Stimulated activated CD4-positive, alpha-beta T cell treated with anti-CD3 and anti-CD28 coated beads, Interleukin-1b, Interleukin-23, amount 100 ng/mL, for 4 hours (primary cell): ENCODE measurements around the gene AJUBA.
"Not testable (repeated sequence)": the region's sequence is repeated elsewhere in the genome, so short reads cannot be mapped to it uniquely, and the experiment has no call there.

ENCODE experiments used
- DNase-seq, 2 donors: peaks; one replicate each; pipeline ENCODE4 v3.0.0-alpha.2; 2020; ENCODE audit warnings: low read depth in 2 of 2

AJUBA gene

DNA sequence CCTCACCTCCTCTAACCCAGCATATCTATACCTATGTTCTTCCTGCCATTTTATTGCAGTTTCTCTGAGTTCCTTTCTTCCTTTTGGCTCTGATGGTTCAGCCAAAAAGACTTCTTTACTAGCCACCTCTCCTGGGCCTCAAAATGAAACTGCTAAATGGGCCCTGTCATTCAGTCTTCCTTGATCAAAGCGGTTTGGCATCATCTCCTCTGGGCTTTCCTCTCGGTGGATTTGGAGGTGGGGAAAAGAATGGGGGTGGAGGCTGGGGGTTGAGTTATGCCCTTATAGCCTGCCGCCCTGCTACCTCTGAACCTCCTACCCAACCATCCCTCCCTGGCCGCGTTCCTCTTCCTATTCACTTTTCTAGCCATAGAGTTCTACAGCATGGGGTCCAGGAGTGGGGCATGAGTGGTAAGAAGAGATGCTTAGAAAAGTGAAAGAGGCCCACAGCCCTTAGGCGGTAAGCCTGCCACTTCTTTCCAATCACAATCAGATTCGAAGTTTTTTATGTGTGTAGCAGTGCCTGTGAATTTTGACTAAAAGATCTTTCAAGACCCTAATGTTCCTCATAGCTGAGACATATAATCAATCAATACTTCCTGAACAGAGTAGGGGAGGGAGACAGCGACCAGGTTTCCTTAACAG lies 2.5 kb downstream of the AJUBA start:
- DNase-seq: no peak

GRCh38 chr14:22978981-22979671 lies 3.2 kb downstream of the AJUBA start:
- no peak for DNase-seq

DNA sequence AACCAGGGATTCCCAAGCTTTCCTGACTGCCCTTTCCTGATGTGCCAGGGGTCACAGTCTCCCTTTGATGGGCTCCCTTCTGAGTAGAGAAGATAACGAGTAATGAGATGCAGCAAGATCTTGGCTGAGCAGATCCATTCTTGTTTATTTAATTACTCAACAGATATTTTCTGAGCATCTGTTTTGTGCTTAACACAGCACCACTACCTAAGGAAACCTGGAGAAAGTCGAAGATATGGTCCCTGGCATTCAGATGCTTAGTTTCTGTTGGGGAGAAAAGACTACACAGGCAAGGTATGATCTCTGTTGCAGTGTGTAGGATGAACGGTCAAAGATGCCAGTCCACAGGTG lies 3.9 kb downstream of the AJUBA start:
- DNase-seq: no peak

GRCh38 chr14:22977684-22978486 lies 4.5 kb downstream of the AJUBA start:
- no peak for DNase-seq

- DNase-seq: no peak
These were observed 5.0 kb downstream of the AJUBA start for GRCh38 chr14:22977434-22977683.

DNA sequence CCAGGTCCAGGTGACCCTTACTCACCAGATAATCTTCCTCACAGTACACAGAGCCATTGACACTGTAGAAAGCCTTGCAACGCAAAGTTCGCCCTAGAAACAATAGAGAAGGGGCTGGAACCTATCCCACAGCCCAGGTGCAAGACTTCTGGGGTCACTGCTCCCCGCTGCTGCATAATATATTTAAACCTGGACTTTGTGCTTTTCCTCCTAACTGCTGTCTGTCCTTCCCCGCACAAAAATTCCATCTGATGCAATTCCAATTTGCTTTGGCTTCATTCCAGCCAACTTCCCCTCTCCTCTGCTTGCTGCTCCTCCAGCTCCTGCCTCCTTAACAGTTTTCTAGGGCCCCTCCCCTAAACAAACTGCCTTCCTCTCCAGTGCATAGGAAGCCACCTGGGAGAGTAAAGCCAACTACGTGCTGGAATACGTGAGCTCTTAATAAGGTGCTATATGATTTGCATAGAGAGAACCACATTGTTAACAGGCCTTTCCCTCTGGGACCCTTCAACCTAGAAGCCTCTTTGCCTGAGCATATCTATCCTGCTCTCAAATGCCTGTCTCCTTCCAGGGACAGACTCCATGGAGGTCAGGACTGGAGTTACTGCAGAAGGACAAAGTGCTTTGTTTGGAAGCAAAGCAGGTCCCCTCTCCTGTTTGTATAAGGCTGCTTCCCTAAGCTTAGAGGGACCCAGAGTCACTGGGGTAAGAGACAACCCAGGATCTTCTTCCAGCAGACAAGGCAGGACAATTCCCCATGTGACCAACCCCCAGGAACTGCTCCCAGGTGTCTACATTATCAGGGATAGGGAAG lies 5.5 kb downstream of the AJUBA start:
- no peak for DNase-seq

DNA sequence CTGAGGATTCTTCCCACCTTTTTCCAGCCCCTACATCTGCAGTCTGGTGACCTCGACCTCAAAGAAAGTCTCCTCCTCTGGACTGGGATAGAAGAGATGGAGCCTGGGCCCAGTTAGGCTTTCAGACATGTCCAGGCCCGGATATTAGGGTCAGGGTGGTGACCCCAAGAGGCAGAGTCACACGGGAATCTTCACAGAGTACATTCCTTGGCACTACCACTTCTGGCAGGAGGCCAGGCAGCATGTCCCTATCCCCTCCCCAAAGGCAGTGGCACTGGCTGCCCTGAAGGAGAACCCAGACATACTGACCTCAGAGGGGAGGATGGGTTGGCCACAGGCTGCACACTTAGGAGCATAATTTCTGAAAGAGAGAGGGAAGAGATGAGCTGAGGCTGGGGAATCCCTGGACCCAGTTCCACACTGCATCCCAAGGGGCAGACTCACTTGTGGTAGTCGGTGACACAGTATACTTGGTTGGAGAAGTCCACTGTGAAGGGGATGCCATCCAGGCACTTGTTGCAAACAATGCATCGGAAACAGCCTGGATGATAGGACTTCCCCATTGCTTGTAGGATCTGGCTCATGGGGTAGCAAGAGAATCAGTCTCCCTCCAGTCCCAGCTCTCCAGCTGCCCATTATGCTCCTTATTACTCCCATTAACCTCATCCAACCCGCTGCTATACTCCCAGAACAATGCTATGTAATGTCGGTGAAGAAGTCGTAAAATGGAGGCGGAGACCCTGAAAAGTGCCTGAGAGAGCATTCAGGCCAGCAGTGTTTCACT lies 7.6 kb downstream of the AJUBA start:
- DNase-seq: no peak

GRCh38 chr14:22973217-22974032 lies 8.9 kb downstream of the AJUBA start:
- no peak for DNase-seq

GRCh38 chr14:22972313-22972930 lies 9.9 kb downstream of the AJUBA start:
- DNase-seq: no peak

DNA sequence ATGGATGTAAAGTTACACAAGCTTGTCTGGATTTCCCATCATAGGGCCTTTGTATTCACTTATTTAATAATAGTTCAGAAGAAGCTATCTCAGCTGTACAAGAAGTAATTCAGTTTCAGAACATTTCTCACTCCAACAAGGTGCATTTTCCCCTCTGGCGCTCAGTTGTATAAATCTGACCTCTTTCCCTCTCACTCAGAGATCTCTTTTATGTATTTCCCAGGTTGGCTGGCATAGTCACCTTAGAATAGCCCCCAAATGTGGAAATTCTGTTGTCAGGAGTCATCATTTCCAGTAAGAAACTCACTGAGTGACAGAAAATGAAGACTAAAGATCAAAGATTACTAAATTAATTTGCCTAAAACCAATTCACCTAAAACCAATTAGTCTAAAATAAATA lies 11.2 kb downstream of the AJUBA start:
- DNase-seq: no peak

DNA sequence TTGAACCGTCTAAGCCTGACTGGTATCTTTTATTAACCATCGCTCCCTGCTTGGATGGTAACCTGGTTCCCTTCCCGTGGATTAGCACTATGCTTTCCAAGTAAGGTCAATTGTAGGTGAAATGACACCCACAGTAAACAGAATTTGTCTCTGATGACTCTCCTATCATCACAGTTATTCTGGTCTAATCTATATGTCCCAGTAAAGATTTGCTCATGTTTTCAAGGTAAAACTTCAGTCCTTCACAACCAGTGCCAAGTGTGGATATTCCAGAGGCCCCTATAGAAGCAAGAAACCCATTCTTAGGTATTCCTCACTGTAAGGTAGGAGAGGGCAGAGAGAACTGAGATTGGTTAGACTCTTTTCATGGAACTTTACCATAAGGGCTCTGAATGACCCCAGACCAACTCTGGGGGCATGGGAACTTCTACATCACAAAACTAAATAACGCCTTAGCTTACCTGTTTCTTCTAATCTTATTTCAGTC lies 15.5 kb downstream of the AJUBA start:
- DNase-seq: no peak

GRCh38 chr14:22965916-22966782 lies 16.2 kb downstream of the AJUBA start:
- DNase-seq: not testable (repeated sequence)

GRCh38 chr14:22962061-22962676 lies 20.2 kb downstream of the AJUBA start:
- no peak for DNase-seq

DNA sequence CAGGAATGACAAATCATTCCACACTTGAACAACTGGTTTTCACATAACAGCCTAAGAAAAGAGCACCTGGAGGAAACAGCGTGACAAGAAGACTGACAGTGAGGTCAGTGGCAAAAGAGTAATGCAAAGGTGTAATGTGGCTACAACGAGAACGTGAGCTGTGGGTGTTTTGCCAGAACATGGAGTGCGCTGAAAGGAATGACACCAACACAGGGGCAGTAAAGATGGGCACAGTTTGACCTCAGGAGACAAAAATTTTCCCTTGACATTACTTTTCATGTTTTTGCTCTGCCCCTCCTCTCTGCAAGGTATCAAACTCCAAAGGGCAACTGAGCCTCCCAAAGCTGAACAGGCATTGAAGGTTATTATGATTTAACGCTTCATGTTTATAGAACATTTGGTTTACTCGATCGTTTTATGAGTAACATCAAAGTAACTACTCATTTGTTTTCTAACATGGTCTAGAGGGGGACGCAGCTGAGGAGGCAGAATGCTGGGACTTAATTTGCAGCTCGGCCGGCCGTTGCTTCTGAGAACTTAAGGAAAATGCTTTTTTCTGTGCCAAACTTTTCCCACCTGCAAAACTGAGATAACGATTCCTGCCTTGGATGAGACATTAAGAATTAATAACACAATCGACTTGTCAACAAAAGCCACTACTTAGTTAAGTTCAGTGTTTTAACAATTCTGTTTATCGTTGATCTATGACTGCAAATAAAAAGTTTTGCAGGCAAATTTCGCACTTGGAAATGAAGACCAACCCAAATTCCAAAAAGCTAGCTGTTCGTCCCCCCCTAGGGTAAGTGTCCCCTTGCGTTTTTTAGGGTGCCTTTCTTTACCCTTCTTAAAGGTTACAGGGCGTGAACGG lies 26.4 kb downstream of the AJUBA start:
- no peak for DNase-seq

- no peak for DNase-seq
These were observed 29.9 kb downstream of the AJUBA start for GRCh38 chr14:22952418-22952817.

DNA sequence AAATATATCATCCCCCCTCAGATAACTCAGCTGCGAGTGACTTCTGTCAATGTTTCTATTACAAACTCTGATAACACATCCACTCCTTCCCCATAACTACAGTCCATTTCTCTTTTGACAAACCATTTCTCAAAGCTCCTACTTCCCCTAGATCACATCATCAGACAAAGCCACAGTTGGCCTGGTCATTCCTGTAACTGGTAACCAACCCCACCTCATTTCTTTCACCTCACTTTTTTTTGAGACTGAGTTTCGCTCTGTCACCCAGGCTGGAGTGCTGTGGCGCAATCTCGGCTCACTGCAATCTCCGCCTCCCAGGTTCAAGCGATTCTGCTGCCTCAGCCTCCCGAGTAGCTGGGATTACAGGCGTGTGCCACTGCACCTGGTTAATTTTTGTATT lies 30.6 kb downstream of the AJUBA start:
- DNase-seq: not testable (repeated sequence)

DNA sequence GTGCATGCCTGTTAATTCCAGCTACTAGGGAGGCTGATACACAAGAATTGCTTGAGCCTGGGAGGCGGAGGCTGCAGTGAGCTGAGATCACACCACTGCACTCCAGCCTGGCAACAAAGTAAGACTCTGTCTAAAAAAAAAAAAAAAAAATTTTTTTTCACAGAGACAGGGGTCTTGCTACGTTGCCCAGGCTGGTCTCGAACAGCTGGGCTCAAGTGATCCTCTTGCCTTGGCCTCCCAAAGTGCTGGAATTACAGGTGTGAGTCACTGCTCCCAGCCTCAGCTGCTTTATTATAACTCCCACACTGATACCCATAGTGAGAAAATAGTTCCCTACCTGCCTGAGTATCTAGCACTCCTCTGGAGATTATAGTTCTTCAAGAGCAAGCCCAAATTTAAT lies 36.7 kb downstream of the AJUBA start:
- DNase-seq: no peak

- DNase-seq: no peak
These were observed 42.7 kb downstream of the AJUBA start for GRCh38 chr14:22939684-22940083.
